Calu3 (cell line): ENCODE results near the gene DYNLL1. TPM values are rescaled to one million over a fixed set of nuclear protein-coding genes. Genes with fewer than 3 reads are reported as not detected.
A peak's percentile ranks its signal among the peaks of the same experiment; 100 is the strongest.

Source experiments
- BruUV-seq: library from RNA; stranded (reverse); fragments of 400-500 nt; replicated peaks from 2 replicates; lab custom pipeline; 2021; lab: Mats Ljungman, UMichigan
- CTCF ChIA-PET: fragments of 300-600 bp; sonication (Branson Sonifier 250); formaldehyde crosslinking; loops from one replicate; lab custom pipeline; 2022; ENCODE audit warnings: antibody characterized with exemption; lab: Charles Lee
- DNase-seq: peaks from one replicate; pipeline ENCODE4 v3.0.0; 2022
- H3K27ac Mint-ChIP-seq: one replicate; pipeline ENCODE4 v1.8.0; 2022; ENCODE audit warnings: mixed read lengths; ENCODE audit not compliant: unreplicated experiment
- H3K27me3 Mint-ChIP-seq: one replicate; pipeline ENCODE4 v1.8.0; 2022; ENCODE audit warnings: mixed read lengths; ENCODE audit not compliant: unreplicated experiment
- H3K36me3 Mint-ChIP-seq: one replicate; pipeline ENCODE4 v1.8.0; 2022; ENCODE audit warnings: mild to moderate bottlenecking, moderate library complexity, mixed read lengths; ENCODE audit not compliant: insufficient read depth, unreplicated experiment
- H3K4me1 Mint-ChIP-seq: one replicate; pipeline ENCODE4 v1.8.0; 2022; ENCODE audit warnings: mild to moderate bottlenecking, low read depth, mixed read lengths; ENCODE audit not compliant: unreplicated experiment
- H3K4me3 Mint-ChIP-seq: one replicate; pipeline ENCODE4 v1.8.0; 2022; ENCODE audit warnings: mild to moderate bottlenecking, low read depth, moderate library complexity, mixed read lengths; ENCODE audit not compliant: unreplicated experiment
- H3K9me3 Mint-ChIP-seq: one replicate; pipeline ENCODE4 v1.8.0; 2022; ENCODE audit warnings: low read depth, mixed read lengths; ENCODE audit not compliant: unreplicated experiment
- CTCF ChIP-seq: fragments of 200-600 bp; IDR thresholded peaks from one replicate; pipeline ENCODE4 v1.8.0; 2022; ENCODE audit warnings: antibody characterized with exemption; ENCODE audit not compliant: unreplicated experiment
- intact Hi-C: fragments of 100-400 bp; cut with micrococcal nuclease; formaldehyde crosslinking; loops from one replicate; pipeline ENCODE4 v1.10.0; 2022; ENCODE audit not compliant: unreplicated experiment
- total RNA-seq: library from RNA; stranded (reverse); gene quantifications from 2 replicates; pipeline ENCODE4 v1.2.3, GENCODE V29; 2022

Gene DYNLL1
- total RNA-seq, 1 experiment from 2014 or later: 419 TPM

GRCh38 chr12:120474616-120474960 is 21.3 kb upstream of the DYNLL1 start:
- Mint-ChIP-seq H3K4me1 (peaks cover 30% of the 10 kb centered on the region), H3K4me3 (no peak overlapping the region), H3K9me3 (no peaks in the 10 kb centered on the region), H3K27ac (peak overlapping the region; percentile 34), H3K27me3 (no peaks in the 10 kb centered on the region), H3K36me3 (peaks cover 10% of the 10 kb centered on the region)
- intact Hi-C loops: no loop called here
- CTCF ChIA-PET: interaction anchor here (0.7 to 2.7 kb wide), 9 partner anchors 8 to 245 kb away, joined by 3 to 22 read pairs (median 4); partner anchors contain the start of genes COQ5, COX6A1 and DYNLL1
- DNase-seq: peak; percentile 84
- no TSS peak for BruUV-seq
- no peak for TF ChIP-seq CTCF

GRCh38 chr12:120475643-120476042 is 20.3 kb upstream of the DYNLL1 start:
- no peak overlapping the region for H3K4me3 Mint-ChIP-seq
- no TSS peak for BruUV-seq
- no peak for TF ChIP-seq CTCF
- no peak for DNase-seq
- H3K4me1 Mint-ChIP-seq: peaks cover 37% of the 10 kb centered on the region
- H3K9me3 Mint-ChIP-seq: no peaks in the 10 kb centered on the region
- H3K27me3 Mint-ChIP-seq: no peaks in the 10 kb centered on the region
- H3K36me3 Mint-ChIP-seq: peaks cover 5% of the 10 kb centered on the region
- CTCF ChIA-PET: interaction anchor here (0.6 to 2.7 kb wide), 3 partner anchors 9 to 20 kb away, joined by 3 to 22 read pairs (median 6); partner anchors contain the start of gene DYNLL1
- H3K27ac Mint-ChIP-seq: no peak overlapping the region
- intact Hi-C loops: no loop called here

- no peak for TF ChIP-seq CTCF
- H3K27me3 Mint-ChIP-seq: no peaks in the 10 kb centered on the region
- no peaks in the 10 kb centered on the region for H3K9me3 Mint-ChIP-seq
- no peak overlapping the region for H3K27ac Mint-ChIP-seq
- H3K36me3 Mint-ChIP-seq: no peaks in the 10 kb centered on the region
- CTCF ChIA-PET: interaction anchor here (1.9 kb wide), 1 partner anchor 10 kb away, joined by 6 read pairs; the partner anchor contains the start of gene SRSF9
- no peak overlapping the region for H3K4me3 Mint-ChIP-seq
- peak; percentile 19 for DNase-seq
- peaks cover 19% of the 10 kb centered on the region for H3K4me1 Mint-ChIP-seq
- BruUV-seq: no TSS peak
- intact Hi-C loops: loop anchor here (2.0 kb wide), 1 partner anchor 15 kb away; no protein-coding TSS in a partner anchor
These were observed 16.5 kb upstream of the DYNLL1 start for GRCh38 chr12:120479458-120479857.

- no TSS peak for BruUV-seq
- Mint-ChIP-seq H3K9me3 (no peaks in the 10 kb centered on the region), H3K27me3 (no peaks in the 10 kb centered on the region), H3K4me3 (no peak overlapping the region), H3K36me3 (no peaks in the 10 kb centered on the region), H3K27ac (no peak overlapping the region), H3K4me1 (peaks cover 11% of the 10 kb centered on the region)
- CTCF ChIA-PET: interaction anchor here (1.9 kb wide), 1 partner anchor 11 kb away, joined by 6 read pairs; the partner anchor contains the start of gene SRSF9
- no peak for TF ChIP-seq CTCF
- DNase-seq: no peak
- intact Hi-C loops: no loop called here
These were observed 15.7 kb upstream of the DYNLL1 start for GRCh38 chr12:120480211-120480610.
